K562 (cell line): ENCODE results near the gene FGR. TPM values are rescaled to one million over a fixed set of nuclear protein-coding genes. Genes with fewer than 3 reads are reported as not detected.
A peak's percentile ranks its signal among the peaks of the same experiment; 100 is the strongest.

ENCODE experiments used
- ATAC-seq: fragments of 200-7000 bp; cut with Tn5 transposase; 3 replicates; pipeline ENCODE4 v1.9.1; 2020; ENCODE audit warnings: moderate library complexity
- BruUV-seq: library from RNA; stranded (reverse); fragments of 400-500 nt; replicated peaks from 2 replicates; lab custom pipeline; 2021; lab: Mats Ljungman, UMichigan
- CTCF ChIA-PET: fragments of 300-600 bp; formaldehyde crosslinking; extraction: SDS; loops from one replicate; lab custom pipeline; 2021; ENCODE audit warnings: low intra/inter-chr PET ratio; lab: Yijun Ruan, JAX
- POLR2A ChIA-PET: fragments of 300-600, 350-650 bp; sonication (Branson Sonifier 250); formaldehyde crosslinking; extraction: SDS; loops from one replicate; lab custom pipeline; 2021; ENCODE audit warnings: antibody characterized with exemption, inconsistent platforms; lab: Yijun Ruan, JAX
- DNase-seq, 4 experiments: peaks; one replicate each; pipeline versions ENCODE4 v3.0.0 to v3.0.0-alpha.2; 2011 to 2018; ENCODE audit warnings: low spot score in 3 of 4, mixed read lengths in 3 of 4; ENCODE audit errors: extremely low read depth in 1 of 4
- FAIRE-seq: peaks from 2 replicates; lab custom pipeline; 2011; peaks lifted over from hg19 to GRCh38; lab: Jason Lieb, UNC
- H2AFZ ChIP-seq: 2 replicates; pipeline ENCODE4 v1.6.0; 2011; ENCODE audit warnings: low read depth, low read length, control low read depth, inconsistent platforms
- H3K27ac ChIP-seq: fragments of 200-600 bp; 3 replicates; pipeline ENCODE4 v1.8.0; 2011; ENCODE audit warnings: low read depth, mild to moderate bottlenecking, control low read depth, inconsistent platforms, low read length, moderate library complexity, mixed read lengths; ENCODE audit errors: extremely low read depth
- H3K27me3 ChIP-seq, 2 experiments: fragments of 300-600 bp in 1 of 2; 2 replicates in 1 of 2; 3 replicates in 1 of 2; pipeline versions ENCODE4 v1.6.0 to v1.8.0; 2011; ENCODE audit warnings: inconsistent platforms in 2 of 2, low read length in 2 of 2, mild to moderate bottlenecking in 1 of 2, mixed read lengths in 1 of 2, moderate library complexity in 1 of 2; ENCODE audit not compliant: control insufficient read depth in 2 of 2, insufficient read depth in 2 of 2
- H3K36me3 ChIP-seq: fragments of 300-600 bp; 3 replicates; pipeline ENCODE4 v1.8.0; 2011; ENCODE audit warnings: mild to moderate bottlenecking, low read length, inconsistent platforms; ENCODE audit not compliant: control insufficient read depth, insufficient read depth
- H3K4me1 ChIP-seq, 2 experiments: fragments of 200-600 bp in 1 of 2; replicated peaks in 1 of 2; 2 replicates in 1 of 2; 3 replicates in 1 of 2; pipeline versions ENCODE4 v1.5.1 to v1.8.0; 2011; ENCODE audit warnings: inconsistent platforms in 2 of 2, low read length in 2 of 2, mild to moderate bottlenecking in 1 of 2, mixed read lengths in 1 of 2, moderate library complexity in 1 of 2; ENCODE audit not compliant: control insufficient read depth in 2 of 2, insufficient read depth in 2 of 2
- H3K4me2 ChIP-seq: 2 replicates; pipeline ENCODE4 v1.6.1; 2011; ENCODE audit warnings: low read length, control low read depth, inconsistent platforms, mixed read lengths; ENCODE audit not compliant: insufficient read depth
- H3K4me3 ChIP-seq: fragments of 200-600 bp; sonication (generic), shearing (Covaris generic); 2 replicates; pipeline ENCODE4 v1.5.1; 2016; ENCODE audit warnings: control low read depth, inconsistent platforms
- H3K79me2 ChIP-seq: fragments of 200-600 bp; 3 replicates; pipeline ENCODE4 v1.8.0; 2011; ENCODE audit warnings: low read length, inconsistent platforms; ENCODE audit not compliant: control insufficient read depth, insufficient read depth
- H3K9ac ChIP-seq, 2 experiments: 2 replicates each; pipeline versions ENCODE4 v1.6.0 to v1.6.1; 2011; ENCODE audit warnings: low read depth in 2 of 2, low read length in 2 of 2, control low read depth in 1 of 2, inconsistent platforms in 1 of 2, mild to moderate bottlenecking in 1 of 2, mixed read lengths in 1 of 2; ENCODE audit not compliant: insufficient read depth in 1 of 2
- H3K9me1 ChIP-seq: one replicate; pipeline ENCODE4 v1.6.0; 2011; ENCODE audit warnings: inconsistent platforms, mild to moderate bottlenecking, low read length, moderate library complexity; ENCODE audit not compliant: control insufficient read depth, insufficient read depth
- H3K9me3 ChIP-seq: replicated peaks from 2 replicates; pipeline ENCODE4 v1.5.1; 2011; ENCODE audit warnings: low read depth, low read length, inconsistent platforms; ENCODE audit not compliant: control insufficient read depth, insufficient read depth
- H4K20me1 ChIP-seq: replicated peaks from 2 replicates; pipeline ENCODE4 v1.6.1; 2011; ENCODE audit warnings: low read length, inconsistent platforms, mixed read lengths; ENCODE audit not compliant: control insufficient read depth, insufficient read depth
- BCOR ChIP-seq: fragments of 450-650 bp; IDR thresholded peaks from 2 replicates; pipeline ENCODE4 v1.6.1; 2016
- E2F3 ChIP-seq: fragments of 250-450 bp; sonication (Bioruptor Pico); IDR thresholded peaks from 2 replicates; pipeline ENCODE4 v1.4.0; 2020; ENCODE audit warnings: mild to moderate bottlenecking
- FOXA3 ChIP-seq, 2 experiments: fragments of 450-650 bp in 1 of 2; sonication (generic) in 1 of 2; formaldehyde crosslinking; IDR thresholded peaks in 1 of 2; conservative IDR thresholded peaks in 1 of 2; 2 replicates each; pipeline versions ENCODE4 v1.4.0 to v1.8.0; 2020 to 2022; ENCODE audit warnings: mild to moderate bottlenecking in 2 of 2, missing genetic modification reagents in 1 of 2
- FOXP1 ChIP-seq: sonication (generic); formaldehyde crosslinking; IDR thresholded peaks from 2 replicates; pipeline ENCODE4 v1.8.0; 2022; ENCODE audit warnings: mild to moderate bottlenecking, missing genetic modification reagents
- GABPB2 ChIP-seq: fragments of 250-450 bp; sonication (Bioruptor Pico); conservative IDR thresholded peaks from 2 replicates; pipeline ENCODE4 v1.5.1; 2021; ENCODE audit warnings: mild to moderate bottlenecking
- KDM1A ChIP-seq, 2 experiments: fragments of 450-650 bp; IDR thresholded peaks; 2 replicates each; pipeline ENCODE4 v1.6.1; 2016; ENCODE audit warnings: mild to moderate bottlenecking in 2 of 2
- PTBP1 ChIP-seq: fragments of 200-400 bp; formaldehyde crosslinking; IDR thresholded peaks from 2 replicates; pipeline ENCODE4 v1.6.1; 2017; ENCODE audit warnings: low read depth, low read length
- RCOR1 ChIP-seq, 2 experiments: IDR thresholded peaks; 2 replicates each; pipeline ENCODE4 v1.6.1; 2012; ENCODE audit warnings: low read depth in 2 of 2, low read length in 2 of 2, borderline replicate concordance in 1 of 2, improper control_type of control experiment in 1 of 2
- SUPT5H ChIP-seq: fragments of 450-650 bp; IDR thresholded peaks from 2 replicates; pipeline ENCODE4 v1.6.1; 2016
- ZFP36 ChIP-seq: fragments of 150-350 bp; IDR thresholded peaks from 2 replicates; pipeline ENCODE4 v1.6.1; 2018; ENCODE audit warnings: low read length, low read depth; ENCODE audit not compliant: partially characterized antibody
- ZNF589 ChIP-seq: fragments of 200-800 bp; sonication (Bioruptor generic); IDR thresholded peaks from 2 replicates; pipeline ENCODE4 v1.6.1; 2016; ENCODE audit warnings: low read depth, missing genetic modification characterization, missing compliant biosample characterization
- whole genome bisulfite sequencing: fragments of 100-300 bp; shearing (Covaris generic); methylation state at CpG from one replicate; pipeline ENCODE4 v1.1.6; 2016; ENCODE audit warnings: low coverage, mixed read lengths; ENCODE audit not compliant: insufficient coverage; ENCODE audit errors: missing lambda C conversion rate; 5-methylcytosine and 5-hydroxymethylcytosine counted together
- in situ Hi-C: fragments of 300-500 bp; cut with MboI; formaldehyde crosslinking; loops from 4 replicates; pipeline ENCODE4 v1.15.0; 2018; ENCODE audit warnings: inconsistent platforms, mixed read lengths
- intact Hi-C: fragments of 100-400 bp; cut with micrococcal nuclease; formaldehyde crosslinking; loops from 2 replicates; pipeline ENCODE4 v1.14.2; 2022
- polyA plus RNA-seq, 8 experiments: library from polyadenylated mRNA; depleted of rRNA in 4 of 8; stranded (reverse) in 5 of 8; unstranded in 3 of 8; fragments of >200 nt; fragmentation: Nextera tagmentation in 2 of 8; fragmentation: Illumina TruSeq in 1 of 8; extraction: Ambion mirVana in 2 of 8; extraction: Trizol in 1 of 8; gene quantifications; 2 replicates each; pipeline versions ENCODE4 v1.2.1 to v1.2.3, GENCODE V29; 2011 to 2014; ENCODE audit warnings: inconsistent platforms in 1 of 8, missing spikeins in 1 of 8
- total RNA-seq, 7 experiments: library from RNA; depleted of rRNA in 6 of 7; stranded (reverse); fragments of >200 nt in 6 of 7; fragmentation: Illumina TruSeq in 2 of 7; extraction: Trizol in 2 of 7; gene quantifications; 2 replicates each; pipeline versions ENCODE4 v1.2.1 to v1.2.3, GENCODE V29; 2011 to 2021; ENCODE audit warnings: low replicate concordance in 1 of 7
- TF ChIP-seq, protein P1 (sequence below): sonication (generic); formaldehyde crosslinking; IDR thresholded peaks from 2 replicates; pipeline ENCODE4 v1.9.0; 2022; ENCODE audit warnings: mild to moderate bottlenecking, missing genetic modification reagents

FGR gene
- total and polyA plus RNA-seq, 9 of the 15 experiments (the other 6 are each of a cell fraction or from before 2014, with no cell fraction given): 0.04 to 0.11 TPM; not detected in 7

DNA sequence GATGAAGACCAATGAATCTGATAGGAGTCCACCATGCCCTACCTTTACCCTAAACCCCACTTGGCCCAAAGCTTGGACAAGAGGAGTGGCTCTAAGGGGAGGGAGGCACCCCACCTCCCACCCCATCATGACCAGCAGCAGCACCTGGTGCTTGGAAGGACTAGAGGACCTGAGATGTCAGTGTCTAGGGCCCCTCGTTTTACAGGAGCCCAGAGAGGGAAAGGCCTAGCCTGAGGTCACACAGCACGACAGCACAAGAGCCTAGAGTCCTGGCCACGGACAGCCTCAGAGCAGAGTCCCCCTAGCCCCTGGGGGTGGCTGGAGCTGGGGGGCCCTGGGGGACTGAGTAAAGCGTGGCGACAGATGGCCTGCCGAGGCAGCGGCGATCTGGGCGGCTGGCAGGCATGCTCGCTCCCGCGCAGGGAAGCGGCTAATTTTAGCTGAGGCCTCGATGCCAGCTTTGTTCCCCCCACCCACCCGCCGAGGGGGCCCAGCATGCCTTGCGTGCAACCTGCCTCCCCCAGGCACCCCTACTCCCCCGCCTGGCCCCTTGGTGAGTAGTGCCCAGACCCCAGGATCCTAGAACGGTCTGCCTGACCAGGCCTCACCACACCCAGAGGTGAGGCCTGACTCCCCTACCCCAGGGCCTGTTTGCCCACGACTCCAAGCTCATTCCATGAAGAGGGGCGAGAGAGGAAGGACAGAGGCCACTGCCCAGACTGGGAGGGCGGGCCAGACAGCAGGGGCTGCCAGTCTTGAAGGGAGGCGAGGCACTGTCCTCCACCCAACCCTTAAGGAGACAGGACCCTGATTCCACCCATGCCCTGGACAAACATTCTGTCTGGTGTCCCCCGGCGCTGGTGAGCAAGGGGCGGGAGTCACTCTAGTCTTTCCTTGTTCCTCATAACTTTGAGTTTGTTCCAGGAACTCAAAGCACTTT lies 70.0 kb downstream of the FGR start:
- no peak for ATAC-seq
- intact Hi-C loops: no loop called here
- Histone ChIP-seq H3K9me1 (peaks cover 11% of the 10 kb centered on the region), H3K4me3 (no peak overlapping the region), H4K20me1 (peaks cover 26% of the 10 kb centered on the region), H3K9ac (peak overlapping the region in 1 of 2 experiments; percentile 89; a peak in 2 of 4 replicates), H3K9me3 (no peaks in the 10 kb centered on the region), H2AFZ (no peak overlapping the region), H3K79me2 (peaks cover 75% of the 10 kb centered on the region), H3K4me1 (peaks cover 68 to 98% of the 10 kb centered on the region in 2 experiments), H3K36me3 (peaks cover 22% of the 10 kb centered on the region; the same call in 2 of the 3 replicates), H3K27me3 (no peaks in the 10 kb centered on the region), H3K27ac (peak overlapping the region; percentile 73; the same call in 2 of the 3 replicates), H3K4me2 (no peak overlapping the region)
- ChIA-PET CTCF (no interaction called here), POLR2A (interaction anchor here (0.6 to 1.9 kb wide), 9 partner anchors 8 to 87 kb away, joined by 3 to 4 read pairs (median 3); partner anchors contain the start of gene WASF2)
- in situ Hi-C loops: no loop called here
- WGBS: 90% methylated on average over 24 of the region's 26 CpGs
- TF ChIP-seq GABPB2 (CRISPR knock-in tag) (no peak), BCOR (peak; percentile 94), SUPT5H (no peak), FOXP1 (CRISPR knock-in tag) (0 out of 2 replicates have a peak, but pooled peaks have one; percentile 30), KDM1A (IDR thresholded peaks at IDR 0.05) (peak in 1 of 2 experiments; percentile 89; a peak in 2 of 4 replicates), FOXA3 (CRISPR knock-in tag; conservative IDR thresholded peaks at IDR 0.05 in 1 of 2, IDR thresholded peaks at IDR 0.05 in 1 of 2) (0 out of 4 replicates have a peak, but pooled peaks of 1 of the 2 experiments have one; percentile 17), ZNF589 (CRISPR knock-in tag) (0 out of 2 replicates have a peak, but pooled peaks have one; percentile 1), PTBP1 (0 out of 2 replicates have a peak, but pooled peaks have one; percentile 77), RCOR1 (IDR thresholded peaks at IDR 0.05; ENCODE audit: borderline replicate concordance in 1 of 2, low read depth in 2 of 2, low read length in 2 of 2) (peak in 1 of 2 experiments; percentile 31; a peak in 1 of 4 replicates), E2F3 (no peak), ZFP36 (peak; percentile 87)
- TF ChIP-seq, protein P1, sequence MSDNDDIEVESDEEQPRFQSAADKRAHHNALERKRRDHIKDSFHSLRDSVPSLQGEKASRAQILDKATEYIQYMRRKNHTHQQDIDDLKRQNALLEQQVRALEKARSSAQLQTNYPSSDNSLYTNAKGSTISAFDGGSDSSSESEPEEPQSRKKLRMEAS: 0 out of 2 replicates have a peak, but pooled peaks have one; percentile 28
- no TSS peak for BruUV-seq
- DNase-seq: no peak
- no peak for FAIRE-seq
